Sigmoid colon (tissue), 4 donors: ENCODE measurements around the gene PTCH1.

ENCODE experiments used
- POLR2AphosphoS5 ChIP-seq, 4 donors: sonication (generic); formaldehyde crosslinking; IDR thresholded peaks; one replicate each; pipeline ENCODE4 v1.6.1; 2017; ENCODE audit warnings: antibody characterized with exemption in 4 of 4
- TF ChIP-seq, protein P1 (sequence below), 4 experiments: fragments of 450-650 bp in 3 of 4; fragments of 200-600 bp in 1 of 4; IDR thresholded peaks; one replicate each; pipeline ENCODE4 v1.5.1; 2016 to 2019; ENCODE audit warnings: antibody characterized with exemption in 4 of 4, mild to moderate bottlenecking in 3 of 4, moderate library complexity in 2 of 4

DNA sequence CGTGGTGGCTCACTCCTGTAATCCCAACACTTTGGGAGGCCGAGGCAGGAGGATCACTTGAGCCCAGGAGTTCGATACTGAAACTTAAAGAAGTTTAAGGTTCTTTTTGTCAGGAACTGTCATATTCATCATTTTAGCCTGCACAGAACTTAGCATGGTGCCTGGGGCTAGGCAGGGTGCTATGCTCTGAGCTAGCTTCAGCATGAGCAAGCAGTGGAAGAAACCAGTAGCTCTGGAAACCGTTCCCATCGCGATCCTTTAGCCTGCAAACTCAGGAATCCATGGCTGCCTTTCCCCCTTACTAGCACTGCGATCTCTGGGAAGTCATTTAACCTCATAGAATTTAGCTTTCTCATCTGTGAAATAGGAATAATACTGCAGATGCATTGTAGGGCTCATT lies 80.4 kb downstream of the PTCH1 start:
- no peak for TF ChIP-seq POLR2AphosphoS5 (IDR thresholded peaks at IDR 0.05)
- TF ChIP-seq, protein P1, sequence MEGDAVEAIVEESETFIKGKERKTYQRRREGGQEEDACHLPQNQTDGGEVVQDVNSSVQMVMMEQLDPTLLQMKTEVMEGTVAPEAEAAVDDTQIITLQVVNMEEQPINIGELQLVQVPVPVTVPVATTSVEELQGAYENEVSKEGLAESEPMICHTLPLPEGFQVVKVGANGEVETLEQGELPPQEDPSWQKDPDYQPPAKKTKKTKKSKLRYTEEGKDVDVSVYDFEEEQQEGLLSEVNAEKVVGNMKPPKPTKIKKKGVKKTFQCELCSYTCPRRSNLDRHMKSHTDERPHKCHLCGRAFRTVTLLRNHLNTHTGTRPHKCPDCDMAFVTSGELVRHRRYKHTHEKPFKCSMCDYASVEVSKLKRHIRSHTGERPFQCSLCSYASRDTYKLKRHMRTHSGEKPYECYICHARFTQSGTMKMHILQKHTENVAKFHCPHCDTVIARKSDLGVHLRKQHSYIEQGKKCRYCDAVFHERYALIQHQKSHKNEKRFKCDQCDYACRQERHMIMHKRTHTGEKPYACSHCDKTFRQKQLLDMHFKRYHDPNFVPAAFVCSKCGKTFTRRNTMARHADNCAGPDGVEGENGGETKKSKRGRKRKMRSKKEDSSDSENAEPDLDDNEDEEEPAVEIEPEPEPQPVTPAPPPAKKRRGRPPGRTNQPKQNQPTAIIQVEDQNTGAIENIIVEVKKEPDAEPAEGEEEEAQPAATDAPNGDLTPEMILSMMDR (IDR thresholded peaks at IDR 0.05) = no peak
